SK-N-SH treated with all-trans-retinoic acid at 6 μM for 48 hours (cell line): Measurements from ENCODE around the gene ZNF317.

Experiments used
- ATAC-seq: fragments of 200-7000 bp; cut with Tn5 transposase; 3 replicates; pipeline ENCODE4 v1.9.1; 2020; ENCODE audit warnings: mild to moderate bottlenecking, moderate library complexity
- ARNTL ChIP-seq: fragments of 450-650 bp; formaldehyde crosslinking; IDR thresholded peaks from 2 replicates; pipeline ENCODE4 v1.5.0; 2020; ENCODE audit warnings: low read depth, mild to moderate bottlenecking, moderate library complexity, borderline replicate concordance
- BACH2 ChIP-seq: fragments of 250-450 bp; sonication (Bioruptor Pico); IDR thresholded peaks from 2 replicates; pipeline ENCODE4 v1.9.0; 2021; ENCODE audit warnings: mild to moderate bottlenecking, borderline replicate concordance
- CSDC2 ChIP-seq: fragments of 250-450 bp; sonication (Bioruptor Pico); IDR thresholded peaks from 2 replicates; pipeline ENCODE4 v1.5.0; 2020; ENCODE audit warnings: mild to moderate bottlenecking, moderate library complexity
- ESRRG ChIP-seq: fragments of 250-450 bp; sonication (Bioruptor Pico); IDR thresholded peaks from 2 replicates; pipeline ENCODE4 v1.6.1; 2021; ENCODE audit warnings: mild to moderate bottlenecking
- GLIS3 ChIP-seq: fragments of 250-450 bp; sonication (Bioruptor Pico); IDR thresholded peaks from 2 replicates; pipeline ENCODE4 v1.5.0; 2020; ENCODE audit warnings: mild to moderate bottlenecking, moderate library complexity
- OSR1 ChIP-seq: fragments of 250-450 bp; sonication (Bioruptor Pico); IDR thresholded peaks from 2 replicates; pipeline ENCODE4 v1.8.0; 2022; ENCODE audit warnings: moderate library complexity, mild to moderate bottlenecking, inconsistent platforms
- PPARA ChIP-seq: fragments of 250-450 bp; sonication (Bioruptor Pico); IDR thresholded peaks from 2 replicates; pipeline ENCODE4 v1.5.0; 2020; ENCODE audit warnings: mild to moderate bottlenecking, borderline replicate concordance
- RARB ChIP-seq: fragments of 250-450 bp; sonication (Bioruptor Pico); IDR thresholded peaks from 2 replicates; pipeline ENCODE4 v1.8.0; 2021; ENCODE audit warnings: mild to moderate bottlenecking, moderate library complexity
- SNAI2 ChIP-seq: fragments of 250-450 bp; sonication (Bioruptor Pico); IDR thresholded peaks from 2 replicates; pipeline ENCODE4 v1.5.0; 2020; ENCODE audit warnings: mild to moderate bottlenecking, moderate library complexity
- TOX ChIP-seq: fragments of 250-450 bp; sonication (Bioruptor Pico); IDR thresholded peaks from 2 replicates; pipeline ENCODE4 v1.8.0; 2021; ENCODE audit warnings: mild to moderate bottlenecking, moderate library complexity, borderline replicate concordance
- ZC3H10 ChIP-seq: fragments of 250-450 bp; sonication (Bioruptor Pico); IDR thresholded peaks from 2 replicates; pipeline ENCODE4 v1.5.1; 2021; ENCODE audit warnings: mild to moderate bottlenecking, moderate library complexity
- ZFP3 ChIP-seq: fragments of 250-450 bp; sonication (Bioruptor Pico); IDR thresholded peaks from 2 replicates; pipeline ENCODE4 v1.5.0; 2020; ENCODE audit warnings: mild to moderate bottlenecking, moderate library complexity
- ZFP30 ChIP-seq: fragments of 450-650 bp; formaldehyde crosslinking; IDR thresholded peaks from 2 replicates; pipeline ENCODE4 v1.5.0; 2022; ENCODE audit warnings: mild to moderate bottlenecking, moderate library complexity
- ZNF565 ChIP-seq: fragments of 450-650 bp; formaldehyde crosslinking; conservative IDR thresholded peaks from 2 replicates; pipeline ENCODE4 v1.5.0; 2020; ENCODE audit warnings: low read depth, mild to moderate bottlenecking, moderate library complexity
- ZNF70 ChIP-seq: fragments of 450-650 bp; formaldehyde crosslinking; IDR thresholded peaks from 2 replicates; pipeline ENCODE4 v1.5.0; 2020; ENCODE audit warnings: mild to moderate bottlenecking, moderate library complexity
- ZNF8 ChIP-seq: fragments of 450-650 bp; formaldehyde crosslinking; IDR thresholded peaks from 2 replicates; pipeline ENCODE4 v1.5.0; 2020; ENCODE audit warnings: mild to moderate bottlenecking, moderate library complexity
- TF ChIP-seq, protein P1 (sequence below): fragments of 250-450 bp; sonication (Bioruptor Pico); IDR thresholded peaks from 2 replicates; pipeline ENCODE4 v1.8.0; 2020; ENCODE audit warnings: mild to moderate bottlenecking, moderate library complexity, borderline replicate concordance
- TF ChIP-seq, protein P2 (sequence below): fragments of 250-450 bp; sonication (Bioruptor Pico); IDR thresholded peaks from 2 replicates; pipeline ENCODE4 v1.5.1; 2020; ENCODE audit warnings: low read depth, mild to moderate bottlenecking, moderate library complexity
- TF ChIP-seq, protein P3 (sequence below): fragments of 250-450 bp; sonication (Bioruptor Pico); IDR thresholded peaks from 2 replicates; pipeline ENCODE4 v1.5.1; 2021; ENCODE audit warnings: mild to moderate bottlenecking, moderate library complexity
- TF ChIP-seq, protein P4 (sequence below): fragments of 250-450 bp; sonication (Bioruptor Pico); IDR thresholded peaks from 2 replicates; pipeline ENCODE4 v1.8.0; 2021; ENCODE audit warnings: low read depth, mild to moderate bottlenecking, moderate library complexity, borderline replicate concordance

Gene ZNF317

DNA sequence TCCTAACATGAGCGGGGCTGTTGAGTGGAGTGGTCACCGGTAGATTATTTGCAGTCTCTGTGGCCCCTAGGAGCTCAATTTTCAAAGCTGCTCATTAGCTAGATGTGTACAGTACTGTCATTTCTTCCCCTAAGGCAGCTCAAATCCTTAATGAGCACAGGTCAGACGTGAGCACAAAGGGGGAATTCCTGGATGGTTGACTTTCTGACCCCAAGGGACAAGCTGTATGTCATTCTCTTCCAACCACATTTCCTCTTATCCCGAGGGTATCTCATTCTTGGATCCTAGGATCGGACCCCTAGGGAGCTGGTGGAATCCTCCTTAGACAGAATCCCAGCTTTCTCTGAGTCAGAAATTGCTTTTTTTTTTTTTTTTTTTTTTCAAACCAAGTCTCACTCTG lies 7.8 kb upstream of the ZNF317 start (continued):
- no peak for TF ChIP-seq ZNF565 (CRISPR knock-in tag)
- TF ChIP-seq ESRRG (CRISPR knock-in tag), result no peak
- no peak for TF ChIP-seq BACH2 (CRISPR knock-in tag)
- no peak for TF ChIP-seq OSR1 (CRISPR knock-in tag)

DNA sequence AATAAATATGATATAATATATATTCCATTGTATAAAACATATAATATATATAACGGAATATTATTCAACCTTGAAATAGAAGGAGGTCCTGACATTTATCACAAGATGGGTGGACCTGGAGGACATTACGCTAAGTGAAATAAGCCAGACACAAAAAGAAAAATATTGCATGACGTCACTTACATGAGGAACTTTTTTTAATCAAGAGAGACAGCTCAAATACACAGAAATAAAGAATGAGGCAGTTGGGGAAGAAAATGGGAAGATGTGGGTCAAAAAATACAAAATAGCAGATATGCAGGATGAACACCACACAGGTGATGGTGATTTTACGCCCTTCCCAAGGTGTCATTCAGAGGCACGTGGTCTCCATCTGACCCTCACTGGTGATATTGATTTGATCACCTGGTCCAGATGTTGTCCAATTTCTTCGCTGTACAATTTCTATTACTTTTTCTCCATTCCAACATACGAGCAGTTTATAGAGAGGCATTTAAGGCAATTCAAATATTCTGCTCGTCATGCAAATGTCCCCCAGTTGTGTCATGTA lies 513 bp upstream of the ZNF317 start:
- TF ChIP-seq, protein P1, sequence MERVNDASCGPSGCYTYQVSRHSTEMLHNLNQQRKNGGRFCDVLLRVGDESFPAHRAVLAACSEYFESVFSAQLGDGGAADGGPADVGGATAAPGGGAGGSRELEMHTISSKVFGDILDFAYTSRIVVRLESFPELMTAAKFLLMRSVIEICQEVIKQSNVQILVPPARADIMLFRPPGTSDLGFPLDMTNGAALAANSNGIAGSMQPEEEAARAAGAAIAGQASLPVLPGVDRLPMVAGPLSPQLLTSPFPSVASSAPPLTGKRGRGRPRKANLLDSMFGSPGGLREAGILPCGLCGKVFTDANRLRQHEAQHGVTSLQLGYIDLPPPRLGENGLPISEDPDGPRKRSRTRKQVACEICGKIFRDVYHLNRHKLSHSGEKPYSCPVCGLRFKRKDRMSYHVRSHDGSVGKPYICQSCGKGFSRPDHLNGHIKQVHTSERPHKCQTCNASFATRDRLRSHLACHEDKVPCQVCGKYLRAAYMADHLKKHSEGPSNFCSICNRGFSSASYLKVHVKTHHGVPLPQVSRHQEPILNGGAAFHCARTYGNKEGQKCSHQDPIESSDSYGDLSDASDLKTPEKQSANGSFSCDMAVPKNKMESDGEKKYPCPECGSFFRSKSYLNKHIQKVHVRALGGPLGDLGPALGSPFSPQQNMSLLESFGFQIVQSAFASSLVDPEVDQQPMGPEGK (CRISPR knock-in tag), result no peak
- TF ChIP-seq ARNTL (CRISPR knock-in tag), result no peak
- TF ChIP-seq, protein P2, sequence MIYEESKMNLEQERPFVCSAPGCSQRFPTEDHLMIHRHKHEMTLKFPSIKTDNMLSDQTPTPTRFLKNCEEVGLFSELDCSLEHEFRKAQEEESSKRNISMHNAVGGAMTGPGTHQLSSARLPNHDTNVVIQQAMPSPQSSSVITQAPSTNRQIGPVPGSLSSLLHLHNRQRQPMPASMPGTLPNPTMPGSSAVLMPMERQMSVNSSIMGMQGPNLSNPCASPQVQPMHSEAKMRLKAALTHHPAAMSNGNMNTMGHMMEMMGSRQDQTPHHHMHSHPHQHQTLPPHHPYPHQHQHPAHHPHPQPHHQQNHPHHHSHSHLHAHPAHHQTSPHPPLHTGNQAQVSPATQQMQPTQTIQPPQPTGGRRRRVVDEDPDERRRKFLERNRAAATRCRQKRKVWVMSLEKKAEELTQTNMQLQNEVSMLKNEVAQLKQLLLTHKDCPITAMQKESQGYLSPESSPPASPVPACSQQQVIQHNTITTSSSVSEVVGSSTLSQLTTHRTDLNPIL (CRISPR knock-in tag), result peak; percentile 6; the same call in 1 of the 2 replicates
- TF ChIP-seq, all 23 proteins: peak for 1
- peak; percentile 18 for ATAC-seq

DNA sequence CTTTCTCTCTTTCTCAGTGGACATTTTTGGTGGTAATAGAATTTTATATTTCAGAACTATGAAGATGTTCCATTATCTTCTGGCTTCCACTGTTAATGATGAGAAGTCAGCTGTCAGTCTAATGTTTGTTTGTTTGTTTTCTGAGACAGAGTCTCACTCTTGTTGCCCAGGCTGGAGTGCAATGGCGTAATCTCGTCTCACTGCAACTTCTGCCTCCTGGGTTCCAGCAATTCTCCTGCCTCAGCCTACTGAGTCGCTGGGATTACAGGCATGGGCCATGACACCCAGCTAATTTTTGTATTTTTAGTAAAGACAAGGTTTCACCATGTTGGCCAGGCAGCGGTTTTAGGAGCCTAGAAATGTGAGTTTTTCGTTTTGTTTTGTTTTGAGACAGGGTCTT lies 4.7 kb downstream of the ZNF317 start:
- no peak for ATAC-seq
- TF ChIP-seq PPARA (CRISPR knock-in tag) (no peak), ZC3H10 (CRISPR knock-in tag) (no peak), RARB (CRISPR knock-in tag) (no peak)
- TF ChIP-seq, protein P3, sequence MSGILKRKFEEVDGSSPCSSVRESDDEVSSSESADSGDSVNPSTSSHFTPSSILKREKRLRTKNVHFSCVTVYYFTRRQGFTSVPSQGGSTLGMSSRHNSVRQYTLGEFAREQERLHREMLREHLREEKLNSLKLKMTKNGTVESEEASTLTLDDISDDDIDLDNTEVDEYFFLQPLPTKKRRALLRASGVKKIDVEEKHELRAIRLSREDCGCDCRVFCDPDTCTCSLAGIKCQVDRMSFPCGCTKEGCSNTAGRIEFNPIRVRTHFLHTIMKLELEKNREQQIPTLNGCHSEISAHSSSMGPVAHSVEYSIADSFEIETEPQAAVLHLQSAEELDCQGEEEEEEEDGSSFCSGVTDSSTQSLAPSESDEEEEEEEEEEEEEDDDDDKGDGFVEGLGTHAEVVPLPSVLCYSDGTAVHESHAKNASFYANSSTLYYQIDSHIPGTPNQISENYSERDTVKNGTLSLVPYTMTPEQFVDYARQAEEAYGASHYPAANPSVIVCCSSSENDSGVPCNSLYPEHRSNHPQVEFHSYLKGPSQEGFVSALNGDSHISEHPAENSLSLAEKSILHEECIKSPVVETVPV (CRISPR knock-in tag), result no peak

DNA sequence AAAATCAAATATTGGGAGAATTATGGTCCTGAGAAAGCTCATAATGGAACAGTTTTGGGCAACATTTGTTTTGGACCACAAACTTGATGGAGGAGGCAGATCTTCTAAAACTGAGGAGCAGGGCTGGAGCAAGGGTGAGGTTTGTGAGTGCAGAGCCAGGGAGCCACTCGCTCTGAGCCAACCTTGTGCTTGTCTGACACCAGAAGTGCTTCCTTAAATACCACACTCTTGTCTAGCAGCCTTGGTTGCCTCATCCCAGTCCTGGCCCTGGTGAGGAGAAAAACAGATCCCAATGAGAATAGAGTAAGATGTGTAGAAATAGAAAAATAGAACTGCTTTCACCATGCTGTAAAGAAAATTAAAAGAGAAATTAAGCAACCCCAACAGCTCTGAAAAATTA lies 6.7 kb downstream of the ZNF317 start:
- no peak for ATAC-seq
- no peak for TF ChIP-seq SNAI2 (CRISPR knock-in tag)
- no peak for TF ChIP-seq ESRRG (CRISPR knock-in tag)
- no peak for TF ChIP-seq ZNF70 (CRISPR knock-in tag)
- TF ChIP-seq ZNF8, result no peak
- no peak for TF ChIP-seq ZFP3
- TF ChIP-seq, protein P3 (CRISPR knock-in tag), result no peak
- TF ChIP-seq, protein P2 (CRISPR knock-in tag), result no peak
- TF ChIP-seq, protein P1 (CRISPR knock-in tag), result no peak
- TF ChIP-seq ZFP30 (CRISPR knock-in tag), result no peak
- TF ChIP-seq CSDC2 (CRISPR knock-in tag), result no peak
- no peak for TF ChIP-seq PPARA (CRISPR knock-in tag)
- TF ChIP-seq, protein P4, sequence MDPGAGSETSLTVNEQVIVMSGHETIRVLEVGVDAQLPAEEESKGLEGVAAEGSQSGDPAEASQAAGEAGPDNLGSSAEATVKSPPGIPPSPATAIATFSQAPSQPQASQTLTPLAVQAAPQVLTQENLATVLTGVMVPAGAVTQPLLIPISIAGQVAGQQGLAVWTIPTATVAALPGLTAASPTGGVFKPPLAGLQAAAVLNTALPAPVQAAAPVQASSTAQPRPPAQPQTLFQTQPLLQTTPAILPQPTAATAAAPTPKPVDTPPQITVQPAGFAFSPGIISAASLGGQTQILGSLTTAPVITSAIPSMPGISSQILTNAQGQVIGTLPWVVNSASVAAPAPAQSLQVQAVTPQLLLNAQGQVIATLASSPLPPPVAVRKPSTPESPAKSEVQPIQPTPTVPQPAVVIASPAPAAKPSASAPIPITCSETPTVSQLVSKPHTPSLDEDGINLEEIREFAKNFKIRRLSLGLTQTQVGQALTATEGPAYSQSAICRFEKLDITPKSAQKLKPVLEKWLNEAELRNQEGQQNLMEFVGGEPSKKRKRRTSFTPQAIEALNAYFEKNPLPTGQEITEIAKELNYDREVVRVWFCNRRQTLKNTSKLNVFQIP (CRISPR knock-in tag), result no peak
- TF ChIP-seq OSR1 (CRISPR knock-in tag), result no peak
- no peak for TF ChIP-seq TOX
- TF ChIP-seq ZC3H10 (CRISPR knock-in tag), result no peak
- TF ChIP-seq GLIS3, result no peak
- TF ChIP-seq BACH2 (CRISPR knock-in tag), result no peak
